Muscle layer of duodenum (tissue), 2 donors: Measurements from ENCODE around the gene PHACTR1.

Experiments used
- H3K27ac ChIP-seq: one replicate; pipeline ENCODE4 v1.7.0; 2013; ENCODE audit warnings: mild to moderate bottlenecking, low read length
- H3K27me3 ChIP-seq: one replicate; pipeline ENCODE4 v1.7.0; 2013; ENCODE audit warnings: low read depth, mild to moderate bottlenecking, control low read depth, low read length
- H3K36me3 ChIP-seq, 2 donors: one replicate each; pipeline ENCODE4 v1.7.0; 2013; ENCODE audit warnings: low read length in 2 of 2, control low read depth in 1 of 2, mild to moderate bottlenecking in 1 of 2; ENCODE audit not compliant: insufficient read depth in 2 of 2, control insufficient read depth in 1 of 2
- H3K4me1 ChIP-seq, 2 donors: one replicate each; pipeline ENCODE4 v1.7.0; 2013; ENCODE audit warnings: low read length in 2 of 2, mild to moderate bottlenecking in 2 of 2, control low read depth in 1 of 2, moderate library complexity in 1 of 2; ENCODE audit not compliant: insufficient read depth in 2 of 2, control insufficient read depth in 1 of 2
- H3K4me3 ChIP-seq, 2 donors: one replicate each; pipeline ENCODE4 v1.7.0; 2013; ENCODE audit warnings: low read length in 2 of 2, low read depth in 1 of 2, mild to moderate bottlenecking in 1 of 2
- H3K9me3 ChIP-seq, 2 donors: one replicate each; pipeline ENCODE4 v1.7.0; 2013; ENCODE audit warnings: low read length in 2 of 2, control low read depth in 1 of 2, mild to moderate bottlenecking in 1 of 2; ENCODE audit not compliant: control insufficient read depth in 1 of 2
- donor health status: healthy.

The PHACTR1 gene

DNA sequence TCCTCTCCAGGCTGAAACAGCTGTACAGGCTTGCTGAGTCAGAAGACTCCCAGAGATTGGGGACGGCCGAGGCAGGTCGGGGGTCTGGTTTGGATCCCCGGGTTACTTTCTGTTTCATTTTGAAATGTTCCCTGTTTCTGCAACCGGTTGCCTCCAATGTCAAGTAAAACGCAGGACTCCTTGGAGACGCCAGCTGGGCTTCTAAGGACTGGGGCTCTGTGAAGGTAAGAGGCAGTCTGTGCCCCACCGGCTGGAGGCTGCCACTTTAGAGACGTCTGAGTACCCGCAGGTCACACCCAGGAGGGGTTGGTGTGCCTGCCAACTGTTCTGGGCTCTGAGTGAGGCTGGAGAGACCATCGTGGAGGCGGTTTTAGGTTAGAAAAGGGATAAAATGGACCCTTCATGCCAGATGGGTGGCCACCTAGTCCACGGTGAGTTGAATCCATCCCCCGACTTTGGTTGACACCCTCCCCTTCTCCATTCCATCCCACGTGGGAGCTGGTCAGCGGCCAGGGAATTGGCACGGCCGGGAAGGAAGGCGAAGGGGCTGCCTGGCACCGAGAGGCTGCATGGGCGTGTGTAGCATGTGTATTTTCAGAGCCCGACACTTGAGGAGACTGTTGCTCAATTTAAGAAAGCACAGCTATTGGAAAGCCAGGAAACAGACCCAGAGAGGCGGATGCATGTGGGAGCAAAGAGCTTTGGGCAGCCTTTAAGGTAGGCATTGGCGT lies 240.9 kb downstream of the PHACTR1 start:
- peak overlapping the region; percentile 76 for H3K27ac ChIP-seq
- no peaks in the 10 kb centered on the region for H3K36me3 ChIP-seq
- H3K27me3 ChIP-seq, result no peaks in the 10 kb centered on the region
- H3K4me1 ChIP-seq, result no peaks in the 10 kb centered on the region
- H3K4me3 ChIP-seq, result peak overlapping the region; percentile 85 to 94
- no peaks in the 10 kb centered on the region for H3K9me3 ChIP-seq

DNA sequence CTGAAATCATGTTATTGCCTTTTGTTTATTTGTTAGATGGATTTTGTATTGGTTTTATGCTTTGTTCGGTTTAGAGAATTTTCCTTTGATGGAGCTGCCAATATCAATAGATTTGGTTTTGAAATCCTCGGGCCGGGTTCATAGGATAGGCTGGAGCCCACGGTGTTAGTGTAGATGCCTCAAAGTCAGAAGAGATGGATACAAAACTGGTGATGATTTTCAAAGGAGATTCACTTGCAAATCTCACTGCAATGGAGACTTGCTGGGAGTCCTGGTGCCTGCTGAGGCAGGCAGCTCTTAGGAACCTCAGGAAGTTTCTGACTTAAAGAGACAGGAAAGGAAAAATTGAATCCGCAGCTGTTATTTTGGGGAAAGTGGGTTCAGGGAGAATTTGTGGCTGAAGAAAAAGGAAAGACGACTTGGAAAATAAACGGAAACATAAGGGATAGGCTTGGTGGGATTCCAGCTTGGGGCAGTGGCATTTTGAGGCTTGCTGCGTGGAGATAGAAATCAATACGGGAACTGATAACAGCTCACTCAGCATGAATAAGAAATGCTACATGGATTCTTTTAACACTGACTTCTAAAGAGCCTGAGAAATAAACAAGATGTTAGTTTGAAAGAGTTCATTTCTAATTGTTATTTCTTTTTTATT lies 241.6 kb downstream of the PHACTR1 start:
- Histone ChIP-seq H3K4me1 (no peaks in the 10 kb centered on the region), H3K27ac (peak overlapping the region; percentile 76), H3K9me3 (no peaks in the 10 kb centered on the region), H3K36me3 (no peaks in the 10 kb centered on the region), H3K4me3 (peak overlapping the region; percentile 85 to 94), H3K27me3 (no peaks in the 10 kb centered on the region)

DNA sequence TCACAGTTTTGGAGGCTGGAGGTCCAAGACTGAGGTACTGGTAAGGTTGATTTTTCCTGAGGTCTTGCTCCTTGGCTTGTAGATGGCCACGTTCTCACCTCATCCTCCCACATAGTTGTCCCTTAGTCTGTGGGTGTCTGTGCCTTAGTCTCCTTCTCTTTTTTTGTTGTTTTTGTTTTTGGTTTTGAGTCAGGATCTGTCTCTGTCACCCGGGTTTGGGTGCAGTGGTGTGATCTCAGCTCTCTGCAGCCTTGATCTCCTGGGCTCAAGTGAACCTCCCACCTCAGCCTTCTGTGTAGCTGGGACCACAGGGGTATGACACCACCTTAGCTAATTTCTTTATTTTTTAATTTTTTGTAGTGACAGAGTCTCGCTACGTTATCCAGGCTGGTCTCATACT lies 245.2 kb downstream of the PHACTR1 start:
- H3K27ac ChIP-seq, result no peak overlapping the region
- H3K4me1 ChIP-seq, result no peaks in the 10 kb centered on the region
- H3K27me3 ChIP-seq, result no peaks in the 10 kb centered on the region
- no peaks in the 10 kb centered on the region for H3K9me3 ChIP-seq
- no peaks in the 10 kb centered on the region for H3K36me3 ChIP-seq
- H3K4me3 ChIP-seq, result no peak overlapping the region

DNA sequence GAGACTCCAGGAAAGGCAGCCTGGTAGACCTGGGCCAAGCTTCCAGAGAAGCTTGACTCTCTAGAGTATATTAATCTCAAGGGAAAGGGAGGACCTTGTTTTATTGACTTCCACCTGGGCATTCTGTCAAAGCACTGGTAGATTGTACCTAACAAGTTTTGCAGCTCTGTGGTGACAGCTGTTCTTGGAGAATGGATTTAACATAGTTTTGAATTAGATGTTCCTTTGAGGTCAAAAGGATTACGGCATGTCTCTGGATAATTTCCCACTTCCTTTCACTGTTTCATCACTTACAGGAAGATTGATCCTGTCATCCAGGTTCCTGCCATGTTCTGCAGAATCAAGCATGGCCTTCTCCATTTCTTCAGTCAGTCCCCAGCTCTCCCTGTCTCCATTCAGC lies 246.0 kb downstream of the PHACTR1 start:
- Histone ChIP-seq H3K36me3 (no peaks in the 10 kb centered on the region), H3K4me3 (no peak overlapping the region), H3K27me3 (no peaks in the 10 kb centered on the region), H3K27ac (peak overlapping the region; percentile 14), H3K4me1 (no peaks in the 10 kb centered on the region), H3K9me3 (no peaks in the 10 kb centered on the region)

DNA sequence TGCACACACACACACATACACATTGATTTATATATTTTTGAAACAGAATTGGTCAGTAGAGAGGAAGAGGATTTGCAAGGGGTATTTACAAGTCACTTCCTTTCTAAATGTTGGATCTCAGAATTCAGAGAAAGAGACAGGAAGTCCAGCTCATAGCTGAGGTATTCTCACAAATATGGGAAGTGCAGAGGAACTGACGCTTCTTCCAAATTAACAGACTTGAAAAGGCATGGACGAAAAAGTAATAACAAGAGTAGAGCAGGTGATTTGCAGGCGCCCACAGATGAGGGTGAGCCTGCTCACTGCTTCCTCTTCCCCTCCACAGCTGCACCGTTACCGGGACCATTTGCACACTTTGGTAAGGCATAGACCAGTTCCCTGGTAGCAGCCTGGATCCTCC lies 246.4 kb downstream of the PHACTR1 start:
- Histone ChIP-seq H3K36me3 (no peaks in the 10 kb centered on the region), H3K4me3 (no peak overlapping the region), H3K9me3 (no peaks in the 10 kb centered on the region), H3K4me1 (no peaks in the 10 kb centered on the region), H3K27me3 (no peaks in the 10 kb centered on the region), H3K27ac (no peak overlapping the region)

DNA sequence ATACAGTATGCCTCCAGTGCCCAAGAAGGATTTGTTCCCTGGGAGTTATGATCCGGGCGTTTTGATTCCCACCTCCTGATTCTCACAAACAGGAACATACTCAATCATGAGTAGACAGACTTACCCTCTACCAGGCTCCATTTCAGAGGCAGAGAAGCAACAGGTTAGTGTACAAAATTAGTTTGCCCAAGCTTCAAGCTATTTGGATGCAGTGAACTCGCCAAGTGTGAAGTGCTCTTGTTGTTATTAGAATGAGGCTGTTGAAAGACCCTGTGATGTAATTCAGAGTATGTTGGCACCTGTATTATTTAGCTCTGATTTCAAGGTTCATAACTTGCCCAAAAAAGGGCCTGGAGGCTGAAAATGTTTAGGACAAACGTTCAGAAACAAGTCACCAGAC lies 247.0 kb downstream of the PHACTR1 start:
- no peaks in the 10 kb centered on the region for H3K36me3 ChIP-seq
- no peak overlapping the region for H3K27ac ChIP-seq
- no peak overlapping the region for H3K4me3 ChIP-seq
- H3K4me1 ChIP-seq, result no peaks in the 10 kb centered on the region
- no peaks in the 10 kb centered on the region for H3K27me3 ChIP-seq
- H3K9me3 ChIP-seq, result no peaks in the 10 kb centered on the region

DNA sequence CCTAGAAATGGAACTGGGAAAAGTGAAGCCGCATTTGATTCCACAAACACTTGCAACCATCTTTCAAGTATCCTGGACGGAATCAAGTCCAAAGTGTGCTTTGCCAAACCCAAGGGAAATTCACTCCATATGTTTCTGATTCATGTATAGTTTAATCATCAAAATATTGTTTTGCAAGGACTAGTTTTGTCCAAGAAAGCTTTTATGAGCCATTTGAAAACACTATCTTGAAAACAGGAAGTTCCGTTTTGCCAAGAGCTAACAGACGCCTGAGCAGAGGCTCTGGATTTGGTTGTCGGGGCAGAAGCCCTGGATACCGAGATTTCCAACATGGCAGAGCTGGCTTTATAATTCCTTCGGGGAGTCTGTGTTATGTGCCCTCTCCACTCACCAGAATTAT lies 251.1 kb downstream of the PHACTR1 start:
- no peaks in the 10 kb centered on the region for H3K36me3 ChIP-seq
- no peak overlapping the region for H3K4me3 ChIP-seq
- no peak overlapping the region for H3K27ac ChIP-seq
- no peaks in the 10 kb centered on the region for H3K4me1 ChIP-seq
- no peaks in the 10 kb centered on the region for H3K27me3 ChIP-seq
- H3K9me3 ChIP-seq, result no peaks in the 10 kb centered on the region

DNA sequence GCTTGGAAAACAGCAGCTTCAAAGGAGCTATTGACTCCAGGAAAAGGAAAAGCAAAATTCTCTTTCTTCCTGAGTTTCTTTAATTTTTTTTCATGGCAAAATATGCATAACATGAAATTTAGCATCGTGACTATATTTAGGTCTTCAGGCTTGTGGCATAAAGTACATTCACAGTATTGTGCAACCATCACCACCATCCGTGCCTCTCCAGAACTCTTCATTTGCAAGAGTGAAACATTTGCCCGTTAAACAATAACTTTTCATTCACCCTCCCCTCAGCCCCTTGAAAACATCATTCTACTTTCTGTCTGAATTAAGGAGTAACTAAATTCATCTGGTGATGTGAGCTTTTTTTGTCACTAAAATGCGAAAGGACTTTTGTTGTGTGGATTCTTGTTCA lies 251.7 kb downstream of the PHACTR1 start:
- no peak overlapping the region for H3K27ac ChIP-seq
- H3K4me3 ChIP-seq, result no peak overlapping the region
- no peaks in the 10 kb centered on the region for H3K9me3 ChIP-seq
- H3K27me3 ChIP-seq, result no peaks in the 10 kb centered on the region
- no peaks in the 10 kb centered on the region for H3K36me3 ChIP-seq
- H3K4me1 ChIP-seq, result no peaks in the 10 kb centered on the region

DNA sequence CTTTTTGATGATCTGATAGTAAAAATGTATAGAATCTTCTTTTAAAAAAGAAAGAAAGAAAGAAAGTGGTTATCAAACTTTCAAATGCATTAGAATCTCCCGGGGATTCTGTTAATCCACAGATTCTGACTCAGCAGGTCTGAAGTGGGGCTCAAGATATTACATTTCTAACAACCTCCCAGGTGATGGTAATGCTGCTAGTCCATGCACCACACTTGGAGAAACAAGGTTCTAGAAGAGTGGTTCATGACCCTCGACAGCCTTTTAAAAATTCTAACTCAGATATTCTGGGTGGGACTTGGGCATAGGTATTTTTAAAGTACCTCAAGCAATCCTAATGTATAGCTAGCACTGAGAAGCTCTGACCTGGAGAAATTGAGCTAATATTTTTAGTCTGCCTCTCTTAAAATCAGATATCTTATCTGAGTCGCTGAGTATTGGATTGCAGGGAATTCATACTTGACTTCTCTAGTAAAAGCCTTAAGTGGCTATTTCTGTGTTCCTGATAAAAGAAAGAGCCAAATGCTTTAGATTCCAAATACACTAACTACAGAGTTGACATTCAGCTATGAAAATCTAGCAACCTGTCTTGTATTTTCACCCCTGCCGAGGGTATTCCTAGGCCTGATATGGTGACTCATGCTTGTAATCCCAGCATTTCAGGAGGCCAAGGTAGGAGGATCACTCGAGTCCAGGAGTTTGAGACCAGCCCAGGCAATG lies 252.4 kb downstream of the PHACTR1 start:
- Histone ChIP-seq H3K9me3 (no peaks in the 10 kb centered on the region), H3K27me3 (no peaks in the 10 kb centered on the region), H3K4me1 (no peaks in the 10 kb centered on the region), H3K4me3 (no peak overlapping the region), H3K36me3 (no peaks in the 10 kb centered on the region), H3K27ac (no peak overlapping the region)

DNA sequence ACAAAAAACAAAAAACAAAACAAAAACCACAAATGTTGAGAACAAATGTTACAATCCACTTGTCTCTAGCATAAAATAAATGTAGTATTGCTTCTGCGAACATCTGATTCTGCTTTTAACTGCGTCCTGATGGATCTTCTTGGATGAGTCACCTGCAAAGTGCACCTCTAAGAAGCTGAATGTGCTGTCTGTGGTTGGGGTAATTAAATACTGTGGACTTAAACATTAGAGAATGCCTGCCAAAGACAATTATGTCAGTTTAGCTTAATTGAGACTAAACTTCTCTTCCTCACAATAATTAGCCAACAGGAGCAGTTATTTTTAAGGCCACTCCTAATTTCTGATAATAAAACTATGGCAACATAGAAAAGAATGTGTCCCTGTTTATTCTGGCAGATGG lies 253.4 kb downstream of the PHACTR1 start:
- Histone ChIP-seq H3K9me3 (no peaks in the 10 kb centered on the region), H3K36me3 (no peaks in the 10 kb centered on the region), H3K27me3 (no peaks in the 10 kb centered on the region), H3K4me3 (no peak overlapping the region), H3K27ac (no peak overlapping the region), H3K4me1 (no peaks in the 10 kb centered on the region)

DNA sequence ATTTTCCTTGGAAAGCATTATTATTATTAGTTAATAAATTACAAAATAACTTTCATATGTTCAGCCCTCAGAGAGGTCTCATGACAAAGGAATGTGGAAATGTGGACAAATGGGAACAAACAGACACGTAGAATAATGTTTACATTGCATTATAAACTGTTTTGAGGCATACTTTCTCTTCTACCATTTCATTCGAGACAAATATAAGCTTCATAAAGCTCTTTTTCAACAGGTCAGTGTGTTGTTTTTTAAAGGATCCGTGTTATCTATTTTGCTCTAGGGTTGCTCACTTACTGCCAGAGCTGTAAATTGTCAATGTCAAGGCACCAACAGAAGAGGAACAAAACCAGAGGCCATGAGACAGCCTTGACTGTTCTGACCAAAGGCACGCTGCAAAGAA lies 256.8 kb downstream of the PHACTR1 start:
- H3K4me3 ChIP-seq, result no peak overlapping the region
- H3K27ac ChIP-seq, result no peak overlapping the region
- H3K36me3 ChIP-seq, result no peaks in the 10 kb centered on the region
- H3K4me1 ChIP-seq, result no peaks in the 10 kb centered on the region
- no peaks in the 10 kb centered on the region for H3K27me3 ChIP-seq
- no peaks in the 10 kb centered on the region for H3K9me3 ChIP-seq
